ENCODE measurements around the gene CDON.

GRCh38 chr11:125929445-125930075 lies 133.1 kb downstream of the CDON start:
- TF ChIP-seq CTCF (IDR thresholded peaks at IDR 0.05) (no peak), EZH2 (IDR thresholded peaks at IDR 0.05) (no peak)
